HT-29 (cell line): ENCODE measurements around the gene FAM83E. TPM values are rescaled to one million over a fixed set of nuclear protein-coding genes. Genes with fewer than 3 reads are reported as not detected.
"Not testable (repeated sequence)": the region's sequence is repeated elsewhere in the genome, so short reads cannot be mapped to it uniquely, and the experiment has no call there.

Experiments used
- DNase-seq: peaks from one replicate; pipeline ENCODE4 v3.0.0-alpha.2; 2015; ENCODE audit warnings: low spot score
- total RNA-seq: library from RNA; depleted of rRNA; stranded (reverse); fragments of >200 nt; shearing (Covaris generic); gene quantifications from 2 replicates; pipeline ENCODE4 v1.2.3, GENCODE V29; 2014; rRNA removed

The FAM83E gene
- total RNA-seq, 1 experiment from 2014 or later: 18.5 TPM

GRCh38 chr19:48578891-48579290 is 36.0 kb downstream of the FAM83E start:
- DNase-seq: no peak

- not testable (repeated sequence) for DNase-seq
Observed at GRCh38 chr19:48577908-48578307, 37.0 kb downstream of the FAM83E start.

- no peak for DNase-seq
Observed at GRCh38 chr19:48575931-48576622, 38.8 kb downstream of the FAM83E start.

- no peak for DNase-seq
Observed at GRCh38 chr19:48573163-48573505, 41.7 kb downstream of the FAM83E start.

GRCh38 chr19:48571378-48572162 is 43.3 kb downstream of the FAM83E start:
- no peak for DNase-seq

- DNase-seq: no peak
Observed at GRCh38 chr19:48569814-48570213, 45.1 kb downstream of the FAM83E start.

- peak; percentile 94 for DNase-seq
Observed at GRCh38 chr19:48568345-48568886, 46.5 kb downstream of the FAM83E start.

GRCh38 chr19:48565090-48565489 is 49.8 kb downstream of the FAM83E start:
- DNase-seq: peak; percentile 58

Other genes starting within 250 kb of the FAM83E start
- 150 and 189 TPM in 2 replicates for gene KDELR1, start 223.5 kb downstream of the FAM83E start, total RNA-seq
- gene GRIN2D, start 221.4 kb downstream of the FAM83E start, total RNA-seq: 10.7 and 12.6 TPM in 2 replicates
- 96.1 and 120 TPM in 2 replicates for gene GRWD1, start 169.1 kb downstream of the FAM83E start, total RNA-seq
- 2.7 and 3.6 TPM in 2 replicates for gene KCNJ14, start 159.5 kb downstream of the FAM83E start, total RNA-seq
- 145 and 154 TPM in 2 replicates for gene CYTH2, start 145.7 kb downstream of the FAM83E start, total RNA-seq
- 11.4 and 12.2 TPM in 2 replicates for gene LMTK3, start 103.2 kb downstream of the FAM83E start, total RNA-seq
- 48.6 and 55.3 TPM in 2 replicates for gene SULT2B1, start 62.9 kb downstream of the FAM83E start, total RNA-seq
- 2.3 and 3.4 TPM in 2 replicates for gene SPACA4, start 8.3 kb downstream of the FAM83E start, total RNA-seq
- gene RPL18, start 4.1 kb upstream of the FAM83E start, total RNA-seq: 6,271 and 6,382 TPM in 2 replicates
- 114 and 115 TPM in 2 replicates for gene SPHK2, start 4.4 kb upstream of the FAM83E start, total RNA-seq
- gene DBP, start 22.3 kb upstream of the FAM83E start, total RNA-seq: 19.4 and 27.9 TPM in 2 replicates
- gene CA11, start 31.1 kb upstream of the FAM83E start, total RNA-seq: 1.4 and 4.7 TPM in 2 replicates
- gene NTN5, start 57.9 kb upstream of the FAM83E start, total RNA-seq: not detected in 2 replicates
- gene FUT2, start 80.9 kb upstream of the FAM83E start, total RNA-seq: 14.3 and 21.0 TPM in 2 replicates
- gene MAMSTR, start 104.6 kb upstream of the FAM83E start, total RNA-seq: 0.73 and 0.84 TPM in 2 replicates
- gene RASIP1, start 125.5 kb upstream of the FAM83E start, total RNA-seq: 0.34 and 0.61 TPM in 2 replicates
- gene IZUMO1, start 131.8 kb upstream of the FAM83E start, total RNA-seq: 0.05 and 0.58 TPM in 2 replicates
- 4.6 and 6.3 TPM in 2 replicates for gene FUT1, start 137.6 kb upstream of the FAM83E start, total RNA-seq
- gene FGF21, start 140.4 kb upstream of the FAM83E start, total RNA-seq: not detected in 2 replicates
- 62.8 and 65.7 TPM in 2 replicates for gene BCAT2, start 196.0 kb upstream of the FAM83E start, total RNA-seq
- gene HSD17B14, start 221.4 kb upstream of the FAM83E start, total RNA-seq: not detected in 2 replicates